Activated T-cell treated with anti-CD3 and anti-CD28 coated beads, Interleukin-2, amount 50 U/mL, for 24 hours (primary cell): ENCODE results near the gene MRI1.
A peak's percentile ranks its signal among the peaks of the same experiment; 100 is the strongest.
"Not testable (repeated sequence)": the region's sequence is repeated elsewhere in the genome, so short reads cannot be mapped to it uniquely, and the experiment has no call there.

Experiments used
- DNase-seq: peaks from one replicate; pipeline ENCODE4 v3.0.0-alpha.2; 2020
- H3K27ac Mint-ChIP-seq: 2 replicates; pipeline ENCODE4 v1.8.0; 2020; ENCODE audit warnings: mild to moderate bottlenecking, mixed read lengths
- H3K27me3 Mint-ChIP-seq: 2 replicates; pipeline ENCODE4 v1.8.0; 2020; ENCODE audit warnings: mixed read lengths
- H3K36me3 Mint-ChIP-seq: 2 replicates; pipeline ENCODE4 v1.8.0; 2020; ENCODE audit warnings: low read depth, mixed read lengths
- H3K4me1 Mint-ChIP-seq: 2 replicates; pipeline ENCODE4 v1.8.0; 2020; ENCODE audit warnings: low read depth, mixed read lengths
- H3K4me3 Mint-ChIP-seq: 2 replicates; pipeline ENCODE4 v1.8.0; 2020; ENCODE audit warnings: mild to moderate bottlenecking, moderate library complexity, mixed read lengths
- H3K9me3 Mint-ChIP-seq: 2 replicates; pipeline ENCODE4 v1.8.0; 2020; ENCODE audit warnings: mixed read lengths

Gene MRI1

DNA sequence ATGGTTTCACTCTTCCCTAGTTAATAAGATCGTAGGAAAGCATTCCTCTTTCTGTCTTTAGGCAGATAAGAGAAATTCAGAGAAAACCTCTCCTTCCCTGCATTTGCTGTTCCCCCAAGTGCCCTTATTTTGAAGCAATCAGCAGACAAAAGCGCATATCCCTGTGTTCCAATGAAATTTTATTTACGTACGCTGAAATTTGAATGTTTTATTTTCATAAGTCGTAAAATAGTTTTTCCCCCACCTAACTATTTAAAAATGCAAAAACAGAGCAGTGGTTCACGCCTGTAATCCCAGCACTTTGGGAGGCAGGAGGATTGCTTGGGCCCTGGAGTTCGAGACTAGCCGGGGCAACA is 17.2 kb upstream of the MRI1 start:
- no peaks in the 10 kb centered on the region for H3K27me3 Mint-ChIP-seq
- peak overlapping the region; percentile 94 for H3K4me3 Mint-ChIP-seq
- peaks cover 29% of the 10 kb centered on the region for H3K36me3 Mint-ChIP-seq
- peaks cover 27% of the 10 kb centered on the region for H3K4me1 Mint-ChIP-seq
- H3K27ac Mint-ChIP-seq: peak overlapping the region; percentile 94
- DNase-seq: no peak
- no peaks in the 10 kb centered on the region for H3K9me3 Mint-ChIP-seq

DNA sequence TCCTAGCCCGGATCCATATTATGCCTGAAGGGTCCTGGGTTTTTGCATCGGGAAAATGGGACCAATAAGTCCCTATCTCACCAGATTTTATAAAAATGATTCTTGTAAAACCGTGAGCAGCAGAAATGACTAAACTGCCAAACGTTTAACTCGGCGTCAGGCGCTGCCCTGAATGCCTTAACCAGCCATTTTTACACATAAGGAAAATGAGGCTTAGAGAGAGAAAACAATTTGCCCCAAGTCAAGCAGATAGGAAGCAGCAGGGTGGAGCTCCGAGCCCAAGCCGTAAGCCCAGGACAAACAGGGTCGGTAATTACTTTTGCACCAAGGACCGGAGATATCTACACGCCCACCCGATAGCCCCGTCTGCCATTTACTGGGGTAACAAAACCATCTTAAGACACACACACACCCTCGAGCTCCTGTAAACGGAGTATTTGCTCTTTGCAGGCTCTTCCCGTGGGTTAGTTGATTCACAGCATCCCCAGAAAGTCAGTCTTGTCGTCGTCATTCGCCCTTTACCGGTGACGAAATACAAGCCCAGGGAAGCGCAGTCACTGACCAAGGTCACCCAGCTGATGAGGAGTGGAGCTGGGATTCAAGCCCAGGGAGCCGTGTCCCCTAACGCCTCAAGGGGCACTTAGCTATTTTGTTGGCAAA is 16.0 kb upstream of the MRI1 start:
- H3K27me3 Mint-ChIP-seq: no peaks in the 10 kb centered on the region
- no peak for DNase-seq
- peaks cover 29% of the 10 kb centered on the region for H3K4me1 Mint-ChIP-seq
- peak overlapping the region; percentile 94 for H3K27ac Mint-ChIP-seq
- no peaks in the 10 kb centered on the region for H3K9me3 Mint-ChIP-seq
- H3K36me3 Mint-ChIP-seq: peaks cover 41% of the 10 kb centered on the region
- H3K4me3 Mint-ChIP-seq: peak overlapping the region; percentile 94

GRCh38 chr19:13751436-13751835 is 12.9 kb upstream of the MRI1 start:
- Mint-ChIP-seq H3K4me3 (no peak overlapping the region), H3K4me1 (peaks cover 32% of the 10 kb centered on the region), H3K27ac (peak overlapping the region; percentile 72), H3K36me3 (peaks cover 68% of the 10 kb centered on the region), H3K27me3 (no peaks in the 10 kb centered on the region), H3K9me3 (no peaks in the 10 kb centered on the region)
- no peak for DNase-seq

- peak overlapping the region; percentile 83 for H3K27ac Mint-ChIP-seq
- H3K9me3 Mint-ChIP-seq, DNase-seq, H3K4me3 Mint-ChIP-seq, H3K27me3 Mint-ChIP-seq: not testable (repeated sequence)
- peaks cover 20% of the 10 kb centered on the region for H3K4me1 Mint-ChIP-seq
- H3K36me3 Mint-ChIP-seq: peaks cover 79% of the 10 kb centered on the region
These were observed 10.7 kb upstream of the MRI1 start for GRCh38 chr19:13753622-13754021.

- Mint-ChIP-seq H3K36me3 (peaks cover 91% of the 10 kb centered on the region), H3K4me3 (no peak overlapping the region), H3K9me3 (no peaks in the 10 kb centered on the region), H3K27ac (no peak overlapping the region), H3K4me1 (peaks cover 5% of the 10 kb centered on the region), H3K27me3 (no peaks in the 10 kb centered on the region)
- DNase-seq: no peak
These were observed 8.1 kb upstream of the MRI1 start for GRCh38 chr19:13756210-13756609.

- H3K27ac Mint-ChIP-seq: no peak overlapping the region
- H3K36me3 Mint-ChIP-seq: peaks cover 89% of the 10 kb centered on the region
- peaks cover 5% of the 10 kb centered on the region for H3K4me1 Mint-ChIP-seq
- no peak overlapping the region for H3K4me3 Mint-ChIP-seq
- no peak for DNase-seq
- H3K27me3 Mint-ChIP-seq: no peaks in the 10 kb centered on the region
- H3K9me3 Mint-ChIP-seq: no peaks in the 10 kb centered on the region
These were observed 6.2 kb upstream of the MRI1 start for GRCh38 chr19:13757805-13758772.

DNA sequence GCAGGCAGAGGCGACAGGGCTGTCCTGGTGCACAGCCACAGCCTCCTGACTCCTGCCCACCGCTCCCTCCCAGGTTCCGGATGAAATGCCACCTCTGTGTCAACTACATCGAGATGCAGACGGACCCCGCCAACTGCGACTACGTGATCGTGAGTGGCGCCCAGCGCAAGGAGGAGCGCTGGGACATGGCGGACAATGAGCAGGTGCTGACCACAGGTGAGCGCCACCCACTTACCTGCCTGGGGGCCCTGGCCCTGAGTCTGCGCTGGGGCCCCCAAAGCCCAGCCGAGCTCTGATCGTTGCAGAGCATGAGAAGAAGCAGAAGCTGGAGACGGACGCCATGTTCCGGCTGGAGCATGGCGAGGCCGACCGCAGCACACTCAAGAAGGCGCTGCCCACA is 5.5 kb upstream of the MRI1 start:
- Mint-ChIP-seq H3K9me3 (no peaks in the 10 kb centered on the region), H3K27me3 (no peaks in the 10 kb centered on the region), H3K4me1 (peaks cover 5% of the 10 kb centered on the region), H3K36me3 (peaks cover 90% of the 10 kb centered on the region), H3K4me3 (no peak overlapping the region), H3K27ac (no peak overlapping the region)
- DNase-seq: no peak

DNA sequence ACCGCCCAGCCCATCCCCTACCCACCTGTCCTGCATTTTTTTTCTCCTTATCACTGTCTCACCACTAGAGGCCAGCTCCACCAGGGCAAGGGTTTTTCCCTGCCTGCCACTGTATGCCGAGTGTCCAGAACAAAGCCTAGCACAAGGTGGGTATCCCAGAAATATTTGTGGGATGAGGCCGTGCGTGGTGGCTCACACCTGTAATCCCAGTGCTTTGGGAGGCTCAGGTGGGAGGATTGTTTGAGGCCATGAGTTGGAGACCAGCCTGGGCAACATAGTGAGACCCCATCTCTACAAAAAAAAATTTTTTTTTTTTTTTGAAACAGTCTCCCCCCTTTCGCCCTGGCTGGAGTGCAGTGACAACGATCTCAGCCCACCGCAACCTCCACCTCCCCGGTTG is 2.9 kb upstream of the MRI1 start:
- Mint-ChIP-seq H3K4me3 (no peak overlapping the region), H3K4me1 (peaks cover 20% of the 10 kb centered on the region), H3K36me3 (peaks cover 84% of the 10 kb centered on the region), H3K27me3 (no peaks in the 10 kb centered on the region), H3K9me3 (no peaks in the 10 kb centered on the region), H3K27ac (no peak overlapping the region)
- no peak for DNase-seq

DNA sequence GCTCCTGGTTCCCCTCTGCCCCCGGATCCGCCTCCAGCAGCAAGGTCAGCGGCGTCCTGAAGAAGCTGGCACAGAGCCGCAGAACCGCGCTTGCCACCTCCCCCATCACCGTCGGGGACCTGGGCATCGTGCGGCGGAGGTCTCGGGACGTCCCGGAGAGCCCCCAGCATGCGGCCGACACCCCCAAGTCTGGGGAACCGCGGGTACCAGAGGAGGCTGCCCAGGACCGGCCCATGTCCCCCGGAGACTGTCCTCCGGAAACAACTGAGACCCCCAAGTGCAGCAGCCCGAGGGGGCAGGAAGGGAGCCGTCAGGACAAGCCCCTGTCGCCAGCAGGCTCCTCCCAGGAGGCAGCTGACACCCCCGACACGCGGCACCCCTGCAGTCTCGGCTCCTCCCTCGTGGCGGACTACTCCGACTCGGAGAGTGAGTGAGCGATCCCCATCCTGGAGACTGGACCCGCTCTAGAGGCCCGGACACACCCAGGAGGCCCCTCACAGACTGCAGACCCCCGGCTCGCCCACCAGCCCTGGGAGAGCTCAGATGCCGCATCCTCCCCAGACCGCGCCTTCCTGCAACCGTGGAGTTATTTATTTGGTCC is 1.6 kb upstream of the MRI1 start:
- H3K4me3 Mint-ChIP-seq: no peak overlapping the region
- H3K36me3 Mint-ChIP-seq: peaks cover 76% of the 10 kb centered on the region
- no peaks in the 10 kb centered on the region for H3K9me3 Mint-ChIP-seq
- no peak overlapping the region for H3K27ac Mint-ChIP-seq
- DNase-seq: no peak
- H3K4me1 Mint-ChIP-seq: peaks cover 20% of the 10 kb centered on the region
- H3K27me3 Mint-ChIP-seq: no peaks in the 10 kb centered on the region

- peak overlapping the region; percentile 90 for H3K4me3 Mint-ChIP-seq
- peaks cover 20% of the 10 kb centered on the region for H3K4me1 Mint-ChIP-seq
- no peaks in the 10 kb centered on the region for H3K27me3 Mint-ChIP-seq
- peak overlapping the region; percentile 95 for H3K27ac Mint-ChIP-seq
- peaks cover 76% of the 10 kb centered on the region for H3K36me3 Mint-ChIP-seq
- no peaks in the 10 kb centered on the region for H3K9me3 Mint-ChIP-seq
- no peak for DNase-seq
These were observed 1.1 kb upstream of the MRI1 start for GRCh38 chr19:13763265-13763664.

GRCh38 chr19:13764821-13765394 is 586 bp downstream of the MRI1 start:
- peak; percentile 65 for DNase-seq
- no peaks in the 10 kb centered on the region for H3K9me3 Mint-ChIP-seq
- H3K36me3 Mint-ChIP-seq: peaks cover 78% of the 10 kb centered on the region
- H3K27ac Mint-ChIP-seq: peak overlapping the region; percentile 89
- peaks cover 20% of the 10 kb centered on the region for H3K4me1 Mint-ChIP-seq
- no peaks in the 10 kb centered on the region for H3K27me3 Mint-ChIP-seq
- H3K4me3 Mint-ChIP-seq: peak overlapping the region; percentile 90

GRCh38 chr19:13765395-13766094 is 1.2 kb downstream of the MRI1 start:
- no peak for DNase-seq
- Mint-ChIP-seq H3K36me3 (peaks cover 78% of the 10 kb centered on the region), H3K9me3 (no peaks in the 10 kb centered on the region), H3K27me3 (no peaks in the 10 kb centered on the region), H3K27ac (peak overlapping the region; percentile 89), H3K4me1 (peaks cover 20% of the 10 kb centered on the region), H3K4me3 (peak overlapping the region; percentile 90)

DNA sequence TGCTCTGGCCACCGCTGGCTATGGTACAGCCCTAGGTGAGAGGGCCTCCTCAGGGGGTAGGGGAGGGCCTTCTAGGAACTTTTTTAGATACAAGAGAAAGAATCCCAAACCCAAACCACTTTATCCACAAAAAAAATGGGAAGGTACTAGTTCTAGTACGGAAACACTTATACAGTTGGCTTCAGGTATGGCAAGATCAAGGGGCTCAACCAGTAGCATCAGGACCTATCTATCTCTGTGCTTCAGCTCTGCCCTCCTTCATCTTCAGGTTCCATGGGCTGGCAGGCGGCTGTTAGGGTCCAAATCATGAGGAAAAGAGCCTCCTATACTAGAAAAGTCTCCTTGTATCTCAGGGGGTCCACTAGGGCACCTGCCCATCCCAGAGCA is 1.8 kb downstream of the MRI1 start:
- no peak for DNase-seq
- Mint-ChIP-seq H3K27ac (peak overlapping the region; percentile 89), H3K4me3 (peak overlapping the region; percentile 90), H3K9me3 (no peaks in the 10 kb centered on the region), H3K27me3 (no peaks in the 10 kb centered on the region), H3K4me1 (peaks cover 20% of the 10 kb centered on the region), H3K36me3 (peaks cover 77% of the 10 kb centered on the region)

DNA sequence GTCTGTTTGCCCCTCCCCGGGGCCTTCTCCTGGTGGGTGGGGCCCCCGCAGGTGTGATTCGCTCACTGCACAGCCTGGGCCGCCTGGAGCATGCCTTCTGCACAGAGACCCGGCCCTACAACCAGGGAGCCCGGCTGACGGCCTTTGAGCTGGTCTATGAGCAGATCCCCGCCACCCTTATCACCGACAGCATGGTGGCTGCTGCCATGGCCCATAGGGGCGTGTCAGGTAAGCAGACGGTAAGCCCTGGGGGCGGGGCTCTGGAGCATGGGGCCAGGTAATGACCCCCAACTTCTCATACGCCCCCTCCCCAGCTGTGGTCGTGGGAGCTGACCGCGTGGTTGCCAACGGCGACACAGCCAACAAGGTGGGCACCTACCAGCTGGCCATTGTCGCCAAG is 4.2 kb downstream of the MRI1 start:
- H3K27me3 Mint-ChIP-seq: no peaks in the 10 kb centered on the region
- H3K9me3 Mint-ChIP-seq: no peaks in the 10 kb centered on the region
- H3K4me3 Mint-ChIP-seq: no peak overlapping the region
- H3K27ac Mint-ChIP-seq: no peak overlapping the region
- peaks cover 67% of the 10 kb centered on the region for H3K36me3 Mint-ChIP-seq
- DNase-seq: no peak
- H3K4me1 Mint-ChIP-seq: peaks cover 15% of the 10 kb centered on the region
